Measurements from ENCODE around the gene LPCAT1.

Gene LPCAT1

DNA sequence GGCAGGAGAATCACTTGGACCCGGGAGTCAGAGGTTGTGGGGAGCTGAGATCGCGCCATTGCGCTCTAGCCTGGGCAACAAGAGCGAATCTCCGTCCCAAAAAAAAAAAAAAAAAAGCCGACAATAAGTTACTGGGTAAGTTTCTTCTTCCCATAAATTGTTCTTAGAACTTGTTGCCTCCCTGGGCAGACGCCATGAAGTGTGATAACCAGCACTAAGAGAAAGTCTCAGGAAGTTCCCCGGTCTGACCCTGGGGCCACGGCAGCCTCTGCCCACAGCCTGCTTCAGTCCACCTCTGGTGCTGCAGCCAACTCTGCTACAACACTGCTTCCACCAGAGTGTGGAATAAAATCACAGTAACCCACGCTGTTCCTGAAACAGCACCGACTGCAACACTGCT lies 19.1 kb downstream of the LPCAT1 start:
- CTCF ChIA-PET: no interaction called here
- no peak for DNase-seq (ENCODE audit: low spot score)
- TF ChIP-seq, protein P1, sequence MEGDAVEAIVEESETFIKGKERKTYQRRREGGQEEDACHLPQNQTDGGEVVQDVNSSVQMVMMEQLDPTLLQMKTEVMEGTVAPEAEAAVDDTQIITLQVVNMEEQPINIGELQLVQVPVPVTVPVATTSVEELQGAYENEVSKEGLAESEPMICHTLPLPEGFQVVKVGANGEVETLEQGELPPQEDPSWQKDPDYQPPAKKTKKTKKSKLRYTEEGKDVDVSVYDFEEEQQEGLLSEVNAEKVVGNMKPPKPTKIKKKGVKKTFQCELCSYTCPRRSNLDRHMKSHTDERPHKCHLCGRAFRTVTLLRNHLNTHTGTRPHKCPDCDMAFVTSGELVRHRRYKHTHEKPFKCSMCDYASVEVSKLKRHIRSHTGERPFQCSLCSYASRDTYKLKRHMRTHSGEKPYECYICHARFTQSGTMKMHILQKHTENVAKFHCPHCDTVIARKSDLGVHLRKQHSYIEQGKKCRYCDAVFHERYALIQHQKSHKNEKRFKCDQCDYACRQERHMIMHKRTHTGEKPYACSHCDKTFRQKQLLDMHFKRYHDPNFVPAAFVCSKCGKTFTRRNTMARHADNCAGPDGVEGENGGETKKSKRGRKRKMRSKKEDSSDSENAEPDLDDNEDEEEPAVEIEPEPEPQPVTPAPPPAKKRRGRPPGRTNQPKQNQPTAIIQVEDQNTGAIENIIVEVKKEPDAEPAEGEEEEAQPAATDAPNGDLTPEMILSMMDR (conservative IDR thresholded peaks at IDR 0.05; ENCODE audit: low read depth): no peak
- H3K27ac ChIP-seq: peak overlapping the region; percentile 33
- POLR2A ChIA-PET (ENCODE audit: low non-redundant PET): no interaction called here

DNA sequence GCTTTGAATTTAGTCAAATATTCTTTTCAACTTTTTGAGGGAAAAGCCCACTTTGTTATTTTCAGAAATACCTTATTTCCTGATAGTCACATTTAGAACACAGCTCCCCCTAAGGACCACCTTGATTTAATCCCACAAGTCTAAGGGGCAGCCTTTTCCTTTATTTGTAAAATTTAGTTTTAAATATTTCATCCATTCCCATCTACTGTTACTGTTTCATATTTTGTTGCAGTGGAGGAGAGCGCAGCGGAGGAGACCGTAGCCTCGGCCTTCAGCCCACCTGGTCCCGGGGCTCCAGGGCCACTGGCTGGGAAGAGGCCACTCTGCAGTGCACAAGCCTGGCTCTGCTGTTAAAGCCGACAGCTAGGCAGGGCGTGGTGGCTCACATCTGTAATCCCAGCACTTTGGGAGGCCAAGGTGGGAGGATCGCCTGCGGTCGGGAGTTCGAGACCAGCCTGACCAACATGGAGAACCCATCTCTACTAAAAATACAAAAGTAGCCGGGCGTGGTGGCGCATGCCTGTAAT lies 19.6 kb downstream of the LPCAT1 start:
- H3K27ac ChIP-seq: peak overlapping the region; percentile 33
- ChIA-PET POLR2A (ENCODE audit: low non-redundant PET) (no interaction called here), CTCF (interaction anchor here (0.6 to 0.7 kb wide), 4 partner anchors 60 to 247 kb away, joined by 3 to 4 read pairs (median 3); no protein-coding TSS in a partner anchor)
- DNase-seq (ENCODE audit: low spot score): no peak
- TF ChIP-seq, protein P1 (conservative IDR thresholded peaks at IDR 0.05; ENCODE audit: low read depth): no peak

DNA sequence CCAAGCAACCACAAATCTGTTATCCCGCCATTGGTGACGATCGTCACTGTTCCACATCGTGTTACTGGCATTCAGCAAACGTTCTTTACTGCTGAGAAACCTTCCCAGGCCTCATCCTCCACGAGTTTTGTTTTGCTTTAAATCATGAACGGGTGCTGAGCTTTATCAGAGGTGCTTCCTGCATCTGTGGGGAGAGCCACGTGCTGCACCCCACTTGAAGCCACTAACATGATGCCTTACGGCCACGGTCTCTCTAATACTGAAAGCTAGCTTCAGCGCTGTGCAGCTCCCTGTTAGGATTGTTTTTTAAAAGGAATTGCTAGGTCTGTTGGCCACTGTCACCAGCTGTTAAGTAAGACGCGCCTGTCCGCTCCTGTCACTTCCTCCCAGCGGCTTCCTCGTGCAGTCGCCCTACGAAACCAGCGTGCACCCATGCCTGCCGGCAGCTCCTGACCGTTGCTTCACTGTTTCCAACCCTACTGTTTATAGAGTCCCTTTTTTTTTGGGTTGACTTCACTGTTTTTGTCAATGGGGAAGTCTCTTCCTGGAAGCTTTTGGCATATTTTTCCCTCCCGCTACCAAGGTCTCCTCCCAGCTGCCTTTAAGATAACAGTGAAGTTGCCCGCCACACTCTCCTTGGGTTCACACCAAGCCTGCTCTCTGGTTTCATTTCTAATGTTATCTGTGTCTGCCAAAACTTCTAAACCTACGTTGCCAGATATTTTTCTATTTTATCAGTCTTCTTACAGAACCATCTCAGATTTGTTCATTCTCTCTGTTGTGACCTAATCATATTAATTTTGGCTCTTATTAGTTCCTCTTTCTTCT lies 20.3 kb downstream of the LPCAT1 start:
- peak overlapping the region; percentile 18; the same call in 1 of the 2 replicates for H3K27ac ChIP-seq
- POLR2A ChIA-PET (ENCODE audit: low non-redundant PET): interaction anchor here (0.6 kb wide), 1 partner anchor 166 kb away, joined by 3 read pairs; no protein-coding TSS in a partner anchor
- DNase-seq (ENCODE audit: low spot score): no peak
- CTCF ChIA-PET: interaction anchor here (0.6 to 0.7 kb wide), 6 partner anchors 59 to 1376 kb away, joined by 3 to 8 read pairs (median 3); no protein-coding TSS in a partner anchor
- TF ChIP-seq, protein P1 (conservative IDR thresholded peaks at IDR 0.05; ENCODE audit: low read depth): no peak

DNA sequence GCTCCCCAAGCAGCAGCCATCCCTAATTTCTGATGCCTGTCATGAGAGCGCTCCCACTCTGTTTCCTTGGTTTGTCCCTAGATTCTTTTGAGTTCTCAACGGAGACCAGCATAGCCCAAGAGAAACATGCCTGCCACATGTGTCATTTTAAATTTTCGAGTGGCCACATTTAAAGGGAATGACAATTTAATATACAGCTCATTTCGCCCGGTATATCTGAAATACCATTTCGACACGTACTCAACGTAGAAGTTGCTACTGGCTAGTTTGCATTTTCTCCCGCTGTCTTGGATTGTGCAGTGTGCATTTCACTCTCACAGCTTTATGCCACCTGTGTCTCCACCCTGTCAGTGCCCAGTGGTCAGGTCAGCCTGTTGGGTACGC lies 21.0 kb downstream of the LPCAT1 start:
- DNase-seq (ENCODE audit: low spot score): no peak
- POLR2A ChIA-PET (ENCODE audit: low non-redundant PET): interaction anchor here (0.6 kb wide), 1 partner anchor 165 kb away, joined by 3 read pairs; no protein-coding TSS in a partner anchor
- TF ChIP-seq, protein P1 (conservative IDR thresholded peaks at IDR 0.05; ENCODE audit: low read depth): no peak
- CTCF ChIA-PET: interaction anchor here (0.6 kb wide), 1 partner anchor 829 kb away, joined by 3 read pairs; no protein-coding TSS in a partner anchor
- no peak overlapping the region for H3K27ac ChIP-seq

DNA sequence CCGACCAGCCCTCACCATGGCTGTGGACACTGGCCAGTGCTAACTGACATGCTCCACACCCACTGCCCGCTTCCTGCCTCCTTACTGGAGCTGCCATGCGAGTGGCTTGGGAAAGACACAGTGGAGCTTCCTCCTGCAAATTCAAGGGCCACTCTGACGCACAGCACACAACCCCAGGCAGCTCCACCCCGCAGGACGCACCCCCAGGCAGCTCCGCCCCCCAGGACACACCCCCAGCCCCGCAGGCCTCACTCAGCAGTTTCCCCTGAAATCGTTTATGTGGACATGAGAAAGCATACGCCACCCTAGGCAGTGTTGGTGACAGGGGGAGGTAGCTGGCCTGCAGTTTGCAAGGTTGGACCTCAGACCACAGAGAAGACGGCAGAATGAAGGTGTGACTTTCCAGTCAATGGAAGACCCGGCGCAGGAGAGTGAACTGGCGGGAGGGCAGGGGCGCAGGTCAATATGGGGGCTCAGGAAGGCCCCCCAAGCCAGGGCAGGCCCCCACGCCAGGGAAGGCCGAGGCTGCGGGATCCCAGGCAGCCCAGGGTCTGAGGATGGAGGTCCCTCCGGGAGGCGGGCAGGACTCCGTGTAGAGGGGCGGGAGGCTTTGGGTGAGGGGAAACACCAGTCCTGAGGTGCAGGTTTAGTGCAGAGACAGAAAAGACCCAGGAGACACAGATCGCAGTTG lies 21.6 kb downstream of the LPCAT1 start:
- ChIA-PET CTCF (interaction anchor here (1.0 kb wide), 1 partner anchor 143 kb away, joined by 4 read pairs; no protein-coding TSS in a partner anchor), POLR2A (ENCODE audit: low non-redundant PET) (no interaction called here)
- H3K27ac ChIP-seq: no peak overlapping the region
- TF ChIP-seq, protein P1 (conservative IDR thresholded peaks at IDR 0.05; ENCODE audit: low read depth): no peak
- DNase-seq (ENCODE audit: low spot score): no peak

DNA sequence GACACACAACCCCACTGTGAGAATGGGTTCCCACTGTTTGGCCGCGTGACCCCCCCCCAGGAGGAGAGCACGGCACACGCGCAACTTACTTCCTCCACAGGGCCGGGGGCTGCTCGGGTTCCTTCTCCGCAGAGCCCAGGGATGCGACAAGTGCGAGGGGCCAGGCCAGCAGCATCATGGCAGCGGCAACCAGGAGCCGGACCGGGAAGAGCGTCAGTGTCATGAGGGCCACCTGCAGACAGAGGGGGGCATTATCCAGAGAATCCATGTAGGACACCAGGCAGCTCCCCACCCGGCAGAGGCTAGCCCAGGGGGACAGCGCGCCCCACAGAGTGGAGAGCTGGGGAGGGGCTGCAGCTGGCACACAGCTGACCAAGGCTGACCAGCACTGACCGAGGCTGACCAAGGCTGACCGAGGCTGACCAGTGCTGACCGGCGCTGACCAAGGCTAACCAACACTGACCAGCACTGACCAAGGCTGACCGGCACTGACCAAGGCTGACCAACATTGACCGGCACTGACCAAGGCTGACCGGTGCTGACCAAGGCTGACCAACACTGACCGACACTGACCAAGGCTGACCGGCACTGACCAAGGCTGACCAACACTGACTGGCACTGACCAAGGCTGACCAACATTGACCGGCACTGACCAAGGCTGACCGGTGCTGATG lies 22.3 kb downstream of the LPCAT1 start:
- TF ChIP-seq, protein P1 (conservative IDR thresholded peaks at IDR 0.05; ENCODE audit: low read depth): no peak
- CTCF ChIA-PET: interaction anchor here (1.0 kb wide), 1 partner anchor 143 kb away, joined by 4 read pairs; no protein-coding TSS in a partner anchor
- POLR2A ChIA-PET (ENCODE audit: low non-redundant PET): no interaction called here
- DNase-seq (ENCODE audit: low spot score): no peak
- peak overlapping the region; percentile 36 for H3K27ac ChIP-seq

Measured in RWPE1 (cell line).